Fibroblast of peridontal ligament (primary cell): ENCODE data around the gene AADAC.
"Not testable (repeated sequence)": the region's sequence is repeated elsewhere in the genome, so short reads cannot be mapped to it uniquely, and the experiment has no call there.

Experiments used
- DNase-seq: peaks from one replicate; pipeline ENCODE4 v3.0.0-alpha.2; 2010; ENCODE audit errors: extremely low read depth

Gene AADAC

GRCh38 chr3:151856641-151857040 is 42.7 kb downstream of the AADAC start:
- no peak for DNase-seq

DNA sequence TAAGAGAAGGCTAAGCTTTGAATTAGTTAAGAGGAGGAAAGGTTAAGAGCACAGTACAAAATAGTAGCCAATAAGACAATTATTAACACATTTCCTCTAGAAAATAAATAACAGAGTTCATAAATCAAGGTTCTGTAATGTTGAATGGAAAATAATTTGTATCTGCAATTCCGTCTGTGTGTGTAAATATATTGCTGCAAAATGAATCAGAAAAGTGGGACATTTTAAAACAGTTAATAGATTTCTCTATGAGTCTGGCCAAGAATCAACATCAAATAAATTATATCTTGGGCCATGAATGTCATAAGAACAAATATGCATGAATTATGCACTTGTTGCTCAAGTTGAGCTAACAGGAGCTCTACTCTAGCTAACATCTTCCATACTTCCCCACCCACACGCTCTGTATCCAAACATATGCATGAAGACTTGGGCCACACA is 45.3 kb downstream of the AADAC start:
- no peak for DNase-seq

DNA sequence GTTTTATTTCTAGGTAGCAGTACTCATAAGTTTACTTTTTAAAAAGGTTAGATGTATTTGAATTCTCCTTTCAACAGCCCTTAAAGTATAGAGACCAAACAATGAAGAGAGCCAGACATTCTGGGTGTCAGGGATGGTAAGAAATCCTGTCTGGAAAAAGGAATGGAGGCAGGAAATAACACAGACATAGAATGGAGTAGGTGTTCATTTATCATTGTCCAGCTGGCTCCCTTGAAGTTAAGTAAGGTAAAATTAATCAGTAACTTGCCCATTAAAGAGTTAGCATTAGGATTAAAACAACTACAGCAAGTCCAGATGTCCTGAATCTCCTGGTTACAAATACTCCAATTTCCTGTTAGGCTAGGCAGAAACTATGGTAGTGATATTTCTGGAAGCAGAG is 46.0 kb downstream of the AADAC start:
- DNase-seq: no peak

GRCh38 chr3:151863611-151864010 is 49.7 kb downstream of the AADAC start:
- peak; percentile 28 for DNase-seq

- DNase-seq: peak; percentile 81
Observed at GRCh38 chr3:151864423-151865101, 50.6 kb downstream of the AADAC start.

GRCh38 chr3:151866711-151867410 is 52.9 kb downstream of the AADAC start:
- DNase-seq: no peak

GRCh38 chr3:151867666-151868065 is 53.8 kb downstream of the AADAC start:
- no peak for DNase-seq

DNA sequence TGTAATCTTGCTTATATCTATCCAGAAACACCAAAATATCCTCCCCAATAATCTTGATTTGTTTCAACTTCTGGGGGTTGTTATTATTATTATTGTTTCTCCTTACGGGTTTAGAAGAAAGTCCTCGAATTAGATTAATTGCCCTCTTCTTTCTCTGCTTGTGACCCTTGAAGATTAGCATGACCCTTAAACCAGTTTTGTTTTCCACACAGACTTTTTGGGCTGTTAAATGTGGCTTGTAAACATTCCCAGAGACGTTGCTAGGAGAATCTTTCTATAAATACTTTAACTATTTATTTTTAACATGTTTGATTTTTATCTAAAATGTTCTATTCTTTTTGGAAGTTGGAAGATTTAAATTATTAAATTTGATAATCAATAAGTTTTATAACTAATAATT is 55.3 kb downstream of the AADAC start:
- DNase-seq: no peak

- no peak for DNase-seq
Observed at GRCh38 chr3:151871639-151872468, 57.9 kb downstream of the AADAC start.

DNA sequence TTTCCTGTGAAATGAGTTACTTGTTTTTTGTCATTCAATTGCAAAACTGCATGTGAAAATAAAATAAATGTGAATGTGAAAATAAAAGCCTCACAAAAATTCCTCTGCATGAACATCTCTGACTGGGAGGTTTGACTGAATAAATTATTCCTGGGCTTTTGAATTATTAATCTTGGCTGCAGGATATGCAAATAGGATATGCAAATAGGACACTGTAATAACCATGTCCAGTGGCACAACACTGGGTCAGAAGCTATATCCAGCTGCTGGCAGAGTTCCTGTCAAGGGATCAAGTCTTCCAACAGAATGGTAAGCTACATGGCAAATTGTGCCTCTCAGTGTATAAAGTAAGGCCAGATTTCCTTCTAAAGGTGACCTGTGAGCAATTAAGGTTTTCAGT is 59.5 kb downstream of the AADAC start, which contains the start of gene SUCNR1:
SUCNR1 (plus strand) TSS at position 246 of the 400 bp plus-strand sequence. CDS start 6,250 bp downstream, outside the sequence.
- DNase-seq: no peak

GRCh38 chr3:151874079-151874478 is 60.2 kb downstream of the AADAC start:
- DNase-seq: not testable (repeated sequence)

GRCh38 chr3:151875759-151876158 is 61.8 kb downstream of the AADAC start:
- DNase-seq: peak; percentile 31

- no peak for DNase-seq
Observed at GRCh38 chr3:151877269-151877668, 63.4 kb downstream of the AADAC start.
